Measurements from ENCODE around the gene RNPEP.

RNPEP gene

GRCh38 chr1:201966171-201966570, 16.3 kb upstream of the RNPEP start:
- no peak overlapping the region for H3K9ac ChIP-seq (ENCODE audit: low read depth, low read length)
- H3K4me3 ChIP-seq (ENCODE audit: low read depth, low read length) = no peak overlapping the region
- no peaks in the 10 kb centered on the region for H3K9me3 ChIP-seq (ENCODE audit: control insufficient read depth, insufficient read depth, low read length)
- H3K27me3 ChIP-seq (ENCODE audit: control insufficient read depth, insufficient read depth, low read length) = no peaks in the 10 kb centered on the region
- peaks cover 46% of the 10 kb centered on the region for H3K36me3 ChIP-seq (ENCODE audit: control insufficient read depth, insufficient read depth, low read length)
- no peaks in the 10 kb centered on the region for H3K4me1 ChIP-seq (ENCODE audit: control insufficient read depth, insufficient read depth, low read length)

GRCh38 chr1:201968202-201968925, 14.1 kb upstream of the RNPEP start:
- H3K9me3 ChIP-seq (ENCODE audit: control insufficient read depth, insufficient read depth, low read length) = no peaks in the 10 kb centered on the region
- no peak overlapping the region for H3K9ac ChIP-seq (ENCODE audit: low read depth, low read length)
- H3K27me3 ChIP-seq (ENCODE audit: control insufficient read depth, insufficient read depth, low read length) = no peaks in the 10 kb centered on the region
- no peaks in the 10 kb centered on the region for H3K4me1 ChIP-seq (ENCODE audit: control insufficient read depth, insufficient read depth, low read length)
- H3K36me3 ChIP-seq (ENCODE audit: control insufficient read depth, insufficient read depth, low read length) = peaks cover 31% of the 10 kb centered on the region
- no peak overlapping the region for H3K4me3 ChIP-seq (ENCODE audit: low read depth, low read length)

- H3K4me3 ChIP-seq (ENCODE audit: low read depth, low read length) = no peak overlapping the region
- H3K9ac ChIP-seq (ENCODE audit: low read depth, low read length) = no peak overlapping the region
- no peaks in the 10 kb centered on the region for H3K27me3 ChIP-seq (ENCODE audit: control insufficient read depth, insufficient read depth, low read length)
- no peaks in the 10 kb centered on the region for H3K4me1 ChIP-seq (ENCODE audit: control insufficient read depth, insufficient read depth, low read length)
- no peaks in the 10 kb centered on the region for H3K9me3 ChIP-seq (ENCODE audit: control insufficient read depth, insufficient read depth, low read length)
- H3K36me3 ChIP-seq (ENCODE audit: control insufficient read depth, insufficient read depth, low read length) = peaks cover 24% of the 10 kb centered on the region
Measured at GRCh38 chr1:201970334-201971159, 11.9 kb upstream of the RNPEP start.

GRCh38 chr1:201982082-201982622, 296 bp upstream of the RNPEP start:
- peak overlapping the region; percentile 39 for H3K9ac ChIP-seq (ENCODE audit: low read depth, low read length)
- no peaks in the 10 kb centered on the region for H3K36me3 ChIP-seq (ENCODE audit: control insufficient read depth, insufficient read depth, low read length)
- H3K4me1 ChIP-seq (ENCODE audit: control insufficient read depth, insufficient read depth, low read length) = peaks cover 8% of the 10 kb centered on the region
- peak overlapping the region; percentile 97 for H3K4me3 ChIP-seq (ENCODE audit: low read depth, low read length)
- H3K9me3 ChIP-seq (ENCODE audit: control insufficient read depth, insufficient read depth, low read length) = no peaks in the 10 kb centered on the region
- H3K27me3 ChIP-seq (ENCODE audit: control insufficient read depth, insufficient read depth, low read length) = peaks cover 12% of the 10 kb centered on the region

GRCh38 chr1:201983380-201983805, 945 bp downstream of the RNPEP start:
- H3K36me3 ChIP-seq (ENCODE audit: control insufficient read depth, insufficient read depth, low read length) = no peaks in the 10 kb centered on the region
- H3K9ac ChIP-seq (ENCODE audit: low read depth, low read length) = peak overlapping the region; percentile 76
- peak overlapping the region; percentile 97 for H3K4me3 ChIP-seq (ENCODE audit: low read depth, low read length)
- H3K9me3 ChIP-seq (ENCODE audit: control insufficient read depth, insufficient read depth, low read length) = no peaks in the 10 kb centered on the region
- peaks cover 12% of the 10 kb centered on the region for H3K27me3 ChIP-seq (ENCODE audit: control insufficient read depth, insufficient read depth, low read length)
- H3K4me1 ChIP-seq (ENCODE audit: control insufficient read depth, insufficient read depth, low read length) = peaks cover 8% of the 10 kb centered on the region

- peaks cover 8% of the 10 kb centered on the region for H3K36me3 ChIP-seq (ENCODE audit: control insufficient read depth, insufficient read depth, low read length)
- no peak overlapping the region for H3K9ac ChIP-seq (ENCODE audit: low read depth, low read length)
- peaks cover 12% of the 10 kb centered on the region for H3K27me3 ChIP-seq (ENCODE audit: control insufficient read depth, insufficient read depth, low read length)
- peaks cover 8% of the 10 kb centered on the region for H3K4me1 ChIP-seq (ENCODE audit: control insufficient read depth, insufficient read depth, low read length)
- peak overlapping the region; percentile 16 for H3K4me3 ChIP-seq (ENCODE audit: low read depth, low read length)
- H3K9me3 ChIP-seq (ENCODE audit: control insufficient read depth, insufficient read depth, low read length) = no peaks in the 10 kb centered on the region
Measured at GRCh38 chr1:201984446-201984845, 2.0 kb downstream of the RNPEP start.

GRCh38 chr1:201985355-201985754, 2.9 kb downstream of the RNPEP start:
- H3K4me3 ChIP-seq (ENCODE audit: low read depth, low read length) = no peak overlapping the region
- no peak overlapping the region for H3K9ac ChIP-seq (ENCODE audit: low read depth, low read length)
- peaks cover 8% of the 10 kb centered on the region for H3K4me1 ChIP-seq (ENCODE audit: control insufficient read depth, insufficient read depth, low read length)
- peaks cover 12% of the 10 kb centered on the region for H3K27me3 ChIP-seq (ENCODE audit: control insufficient read depth, insufficient read depth, low read length)
- peaks cover 16% of the 10 kb centered on the region for H3K36me3 ChIP-seq (ENCODE audit: control insufficient read depth, insufficient read depth, low read length)
- no peaks in the 10 kb centered on the region for H3K9me3 ChIP-seq (ENCODE audit: control insufficient read depth, insufficient read depth, low read length)

- Histone ChIP-seq H3K4me1 (ENCODE audit: control insufficient read depth, insufficient read depth, low read length) (peaks cover 6% of the 10 kb centered on the region), H3K36me3 (ENCODE audit: control insufficient read depth, insufficient read depth, low read length) (peaks cover 36% of the 10 kb centered on the region), H3K9me3 (ENCODE audit: control insufficient read depth, insufficient read depth, low read length) (no peaks in the 10 kb centered on the region), H3K27me3 (ENCODE audit: control insufficient read depth, insufficient read depth, low read length) (no peaks in the 10 kb centered on the region), H3K9ac (ENCODE audit: low read depth, low read length) (no peak overlapping the region), H3K4me3 (ENCODE audit: low read depth, low read length) (no peak overlapping the region)
Measured at GRCh38 chr1:201988601-201989000, 6.2 kb downstream of the RNPEP start.

- Histone ChIP-seq H3K9me3 (ENCODE audit: control insufficient read depth, insufficient read depth, low read length) (no peaks in the 10 kb centered on the region), H3K9ac (ENCODE audit: low read depth, low read length) (no peak overlapping the region), H3K27me3 (ENCODE audit: control insufficient read depth, insufficient read depth, low read length) (no peaks in the 10 kb centered on the region), H3K4me1 (ENCODE audit: control insufficient read depth, insufficient read depth, low read length) (peaks cover under 1% of the 10 kb centered on the region), H3K36me3 (ENCODE audit: control insufficient read depth, insufficient read depth, low read length) (peaks cover 36% of the 10 kb centered on the region), H3K4me3 (ENCODE audit: low read depth, low read length) (no peak overlapping the region)
Measured at GRCh38 chr1:201989354-201990128, 7.1 kb downstream of the RNPEP start.

GRCh38 chr1:201990427-201990826, 8.0 kb downstream of the RNPEP start:
- Histone ChIP-seq H3K27me3 (ENCODE audit: control insufficient read depth, insufficient read depth, low read length) (no peaks in the 10 kb centered on the region), H3K9ac (ENCODE audit: low read depth, low read length) (no peak overlapping the region), H3K4me3 (ENCODE audit: low read depth, low read length) (no peak overlapping the region), H3K36me3 (ENCODE audit: control insufficient read depth, insufficient read depth, low read length) (peaks cover 36% of the 10 kb centered on the region), H3K4me1 (ENCODE audit: control insufficient read depth, insufficient read depth, low read length) (no peaks in the 10 kb centered on the region), H3K9me3 (ENCODE audit: control insufficient read depth, insufficient read depth, low read length) (no peaks in the 10 kb centered on the region)

GRCh38 chr1:201999625-202000238, 17.3 kb downstream of the RNPEP start:
- Histone ChIP-seq H3K4me3 (ENCODE audit: low read depth, low read length) (no peak overlapping the region), H3K9ac (ENCODE audit: low read depth, low read length) (no peak overlapping the region), H3K4me1 (ENCODE audit: control insufficient read depth, insufficient read depth, low read length) (no peaks in the 10 kb centered on the region), H3K27me3 (ENCODE audit: control insufficient read depth, insufficient read depth, low read length) (no peaks in the 10 kb centered on the region), H3K9me3 (ENCODE audit: control insufficient read depth, insufficient read depth, low read length) (no peaks in the 10 kb centered on the region), H3K36me3 (ENCODE audit: control insufficient read depth, insufficient read depth, low read length) (peaks cover 53% of the 10 kb centered on the region)

Measured in iPS-15b (cell line).